ENCODE data around the gene HDAC9. TPM values are rescaled to one million over a fixed set of nuclear protein-coding genes. Genes with fewer than 3 reads are reported as not detected.

The HDAC9 gene
- total RNA-seq, 4 donors from 2014 or later, result 54.8 to 96.2 (median 87.2) TPM

GRCh38 chr7:18694484-18694883, 198.9 kb downstream of the HDAC9 start:
- no peaks in the 10 kb centered on the region for H3K27me3 ChIP-seq
- intact Hi-C loops (cut with DNase I; ENCODE audit: low total_unique reads), result no loop called here
- no peaks in the 10 kb centered on the region for H3K4me1 ChIP-seq

GRCh38 chr7:18694911-18695310, 199.4 kb downstream of the HDAC9 start:
- no peak overlapping the region for H3K4me3 ChIP-seq
- H3K27ac ChIP-seq, result no peak overlapping the region
- no peak for TF ChIP-seq CTCF (IDR thresholded peaks at IDR 0.05)
- no peak for TF ChIP-seq POLR2A (IDR thresholded peaks at IDR 0.05)
- no peak for DNase-seq
- no peaks in the 10 kb centered on the region for H3K36me3 ChIP-seq
- no peaks in the 10 kb centered on the region for H3K9me3 ChIP-seq
- intact Hi-C loops (cut with DNase I; ENCODE audit: low total_unique reads), result no loop called here
- H3K27me3 ChIP-seq, result no peaks in the 10 kb centered on the region
- no peaks in the 10 kb centered on the region for H3K4me1 ChIP-seq

More at GRCh38 chr7:18694484-18694883, 198.9 kb downstream of the HDAC9 start:
- H3K9me3 ChIP-seq, result no peaks in the 10 kb centered on the region
- no peak overlapping the region for H3K4me3 ChIP-seq
- TF ChIP-seq CTCF (IDR thresholded peaks at IDR 0.05) (no peak), POLR2A (IDR thresholded peaks at IDR 0.05) (no peak)
- no peak for DNase-seq
- H3K27ac ChIP-seq, result no peak overlapping the region
- H3K36me3 ChIP-seq, result no peaks in the 10 kb centered on the region

- Histone ChIP-seq H3K27ac (no peak overlapping the region), H3K36me3 (no peaks in the 10 kb centered on the region), H3K4me1 (no peaks in the 10 kb centered on the region), H3K27me3 (no peaks in the 10 kb centered on the region), H3K9me3 (no peaks in the 10 kb centered on the region), H3K4me3 (no peak overlapping the region)
- intact Hi-C loops (cut with DNase I; ENCODE audit: low total_unique reads), result no loop called here
- DNase-seq, result no peak
- TF ChIP-seq POLR2A (IDR thresholded peaks at IDR 0.05), result no peak
- TF ChIP-seq CTCF (IDR thresholded peaks at IDR 0.05), result no peak
Measured at GRCh38 chr7:18698258-18698734, 202.7 kb downstream of the HDAC9 start.

GRCh38 chr7:18700147-18700546, 204.6 kb downstream of the HDAC9 start:
- no peak for TF ChIP-seq CTCF (IDR thresholded peaks at IDR 0.05)
- TF ChIP-seq POLR2A (IDR thresholded peaks at IDR 0.05), result no peak
- Histone ChIP-seq H3K36me3 (no peaks in the 10 kb centered on the region), H3K27ac (no peak overlapping the region), H3K9me3 (no peaks in the 10 kb centered on the region), H3K4me1 (no peaks in the 10 kb centered on the region), H3K27me3 (no peaks in the 10 kb centered on the region), H3K4me3 (no peak overlapping the region)
- intact Hi-C loops (cut with DNase I; ENCODE audit: low total_unique reads), result no loop called here
- no peak for DNase-seq

GRCh38 chr7:18702071-18702829, 206.7 kb downstream of the HDAC9 start:
- intact Hi-C loops (cut with DNase I; ENCODE audit: low total_unique reads), result no loop called here
- Histone ChIP-seq H3K9me3 (no peaks in the 10 kb centered on the region), H3K4me1 (no peaks in the 10 kb centered on the region), H3K27ac (no peak overlapping the region), H3K36me3 (no peaks in the 10 kb centered on the region), H3K4me3 (no peak overlapping the region), H3K27me3 (no peaks in the 10 kb centered on the region)
- TF ChIP-seq POLR2A (IDR thresholded peaks at IDR 0.05) (no peak), CTCF (IDR thresholded peaks at IDR 0.05) (no peak)
- DNase-seq, result no peak
